ENCODE data around the gene HES3.

HES3 gene

GRCh38 chr1:6246497-6247467 lies 2.8 kb downstream of the HES3 start:
- peak; percentile 22 to 83 (median 71) for DNase-seq

GRCh38 chr1:6247651-6248050 lies 3.7 kb downstream of the HES3 start:
- DNase-seq = no peak

DNA sequence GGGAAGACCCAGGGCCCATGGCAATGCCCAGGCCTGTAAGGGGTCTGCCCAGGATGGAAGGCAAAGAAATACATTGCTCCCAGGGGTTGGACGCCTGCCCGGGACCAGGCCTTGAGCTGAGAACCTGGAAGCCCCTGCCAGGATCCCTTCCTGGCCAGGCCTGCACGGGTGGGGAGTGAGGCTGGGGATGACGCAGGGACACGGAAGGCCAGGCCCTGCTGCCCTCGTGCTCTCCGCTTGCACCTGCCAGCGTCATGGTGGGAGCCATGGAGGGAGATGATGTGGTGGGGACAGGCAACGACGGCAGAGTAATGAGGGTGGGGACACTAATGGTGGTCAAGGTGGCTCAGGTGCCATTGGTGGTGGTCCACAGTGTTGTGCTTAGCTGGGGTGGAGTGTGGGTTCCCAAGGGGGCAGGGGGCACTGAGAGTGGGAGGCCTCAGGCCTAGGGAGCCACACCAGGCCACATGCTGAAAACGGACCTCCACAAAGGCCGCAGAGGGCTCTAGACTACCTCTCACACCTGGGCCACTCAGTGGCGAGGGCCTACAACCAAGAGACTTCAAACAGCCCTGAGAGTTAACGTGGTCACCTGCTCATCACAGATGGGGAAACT lies 4.3 kb downstream of the HES3 start:
- DNase-seq = no peak

DNA sequence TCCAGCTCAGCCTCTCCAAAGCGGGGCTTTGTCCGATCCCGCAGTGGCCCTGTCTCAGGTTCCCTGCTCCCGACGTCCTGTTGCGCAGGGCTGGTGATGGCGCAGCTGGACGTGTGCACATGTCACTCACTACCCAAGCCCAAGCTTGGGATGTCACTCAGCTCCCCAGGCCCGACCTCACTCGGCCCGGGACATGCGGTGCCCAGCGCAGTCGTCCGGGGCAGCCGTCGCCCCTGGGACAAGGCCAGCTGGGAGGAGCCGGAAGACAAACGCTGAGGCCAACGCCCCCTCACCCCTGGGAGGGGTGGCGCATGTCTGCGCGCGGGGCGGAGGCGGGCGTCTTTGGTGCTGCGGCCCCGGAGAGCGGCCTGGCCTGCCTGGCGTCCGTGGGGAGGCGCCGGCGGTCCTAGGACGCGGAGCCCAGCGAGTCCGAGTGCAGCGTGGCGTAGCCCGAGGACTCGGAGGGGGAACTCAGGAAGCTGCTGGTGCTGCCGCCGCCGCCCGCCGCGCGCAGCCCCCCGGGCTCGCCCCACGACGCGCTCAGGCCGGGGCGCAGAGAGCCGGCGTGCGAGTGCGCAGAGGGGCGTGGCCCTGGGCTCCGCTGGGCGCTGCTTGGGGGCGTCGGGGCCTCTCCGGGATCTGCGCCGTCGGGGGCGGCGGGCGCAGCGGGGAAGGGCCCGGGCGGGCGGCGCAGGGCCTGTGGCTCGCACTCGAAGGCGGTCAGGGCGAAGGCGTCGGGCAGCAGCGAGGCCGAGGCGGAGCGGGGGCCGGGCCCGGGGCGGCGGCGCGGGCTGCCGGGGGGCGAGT lies 5.2 kb downstream of the HES3 start:
- no peak for DNase-seq

DNA sequence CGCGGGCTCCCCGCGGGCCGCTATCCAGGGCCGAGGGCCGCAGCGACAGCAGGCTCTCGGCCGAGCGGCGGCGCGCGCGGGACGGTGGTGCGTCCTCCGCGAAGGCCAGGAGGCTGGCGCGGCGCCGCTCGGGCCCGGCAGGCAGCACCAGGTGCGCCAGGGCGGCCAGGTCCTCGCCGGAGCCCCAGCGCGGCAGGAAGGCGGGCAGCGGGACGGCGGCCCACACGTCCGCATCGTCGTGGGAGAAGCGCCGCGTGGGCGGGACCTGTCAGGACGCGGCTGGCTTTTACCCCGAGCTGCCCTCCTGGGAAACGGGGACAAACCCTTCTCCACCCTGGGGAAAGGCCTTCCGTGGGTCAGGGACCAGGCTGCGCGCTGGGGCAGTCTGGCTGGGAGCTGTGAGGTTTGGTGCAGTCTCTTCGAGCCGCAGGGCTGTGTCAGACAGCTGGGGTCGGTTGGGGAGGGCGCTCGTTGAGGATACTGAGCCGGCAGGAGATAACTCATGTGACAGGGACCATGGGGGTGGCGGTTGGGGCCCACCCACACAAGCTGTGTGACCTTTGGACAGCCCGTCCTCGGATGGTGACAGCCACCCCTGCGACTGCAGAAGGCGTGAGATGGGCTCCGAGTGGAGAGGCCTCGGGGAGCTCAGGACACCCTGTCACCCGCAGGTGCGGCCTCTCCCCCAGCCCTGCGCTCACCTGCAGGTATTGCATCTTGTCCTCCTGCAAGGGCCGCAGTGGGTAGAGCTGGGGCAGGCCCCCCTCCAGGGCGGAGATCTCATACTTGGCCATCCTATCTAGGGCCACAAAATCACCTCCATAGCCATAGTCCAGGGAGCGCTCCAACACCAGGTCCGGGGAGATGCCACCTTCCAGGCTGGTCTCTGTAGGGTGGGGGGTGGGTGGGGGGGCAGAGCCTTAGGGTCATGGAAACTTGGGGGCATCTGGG lies 6.0 kb downstream of the HES3 start:
- DNase-seq = no peak

GRCh38 chr1:6251233-6251632 lies 7.3 kb downstream of the HES3 start:
- DNase-seq = no peak

- no peak for DNase-seq
Observed at GRCh38 chr1:6251681-6252373, 7.8 kb downstream of the HES3 start.

- DNase-seq = no peak
Observed at GRCh38 chr1:6252374-6252710, 8.4 kb downstream of the HES3 start.

- no peak for DNase-seq
Observed at GRCh38 chr1:6253380-6253779, 9.4 kb downstream of the HES3 start.

GRCh38 chr1:6254691-6255090 lies 10.7 kb downstream of the HES3 start:
- DNase-seq = no peak

DNA sequence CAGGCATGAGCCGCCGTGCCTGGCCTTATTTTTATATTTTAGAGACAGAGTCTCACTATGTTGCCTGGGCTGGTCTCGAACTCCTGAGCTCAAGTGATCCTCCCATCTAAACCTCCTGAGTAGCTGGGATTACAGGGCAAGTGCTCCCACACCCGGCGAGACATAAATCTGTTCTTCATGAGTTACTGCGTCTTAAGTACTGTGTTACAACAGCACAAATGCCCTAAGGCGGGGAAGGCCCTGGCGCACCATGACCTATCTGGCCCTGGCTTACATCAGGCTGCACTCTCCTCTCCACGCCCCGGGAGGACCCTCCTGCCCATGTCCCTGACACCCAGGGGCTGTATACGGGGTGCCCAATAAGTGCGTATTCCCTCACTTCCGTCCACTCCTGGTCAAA lies 12.7 kb downstream of the HES3 start:
- no peak for DNase-seq

DNA sequence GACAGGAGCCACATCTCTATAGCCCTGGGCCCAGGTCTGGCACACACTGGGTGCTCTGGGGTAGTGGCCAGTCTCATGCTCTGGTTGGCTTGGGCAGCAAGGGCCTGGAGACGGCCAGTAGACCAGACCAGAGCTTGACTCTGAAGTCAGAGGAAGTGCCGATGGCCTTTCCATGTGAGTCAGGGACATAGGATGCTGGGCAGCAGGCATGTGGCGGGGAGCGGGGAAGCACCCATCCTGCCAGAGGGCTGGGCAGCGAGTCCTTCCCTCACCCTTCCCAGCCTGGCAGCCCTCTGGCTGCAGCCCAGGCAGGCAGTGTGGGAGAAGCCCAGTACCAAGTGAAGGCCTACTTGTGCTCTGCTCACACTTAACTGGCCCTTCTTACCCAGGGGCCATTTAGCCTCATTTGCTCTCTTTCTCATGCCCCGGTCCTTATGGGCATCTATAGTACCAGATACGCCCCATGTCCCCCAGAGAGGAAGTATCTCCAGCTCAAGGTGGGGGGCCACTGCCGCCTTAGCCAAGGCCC lies 13.6 kb downstream of the HES3 start:
- no peak for DNase-seq

GRCh38 chr1:6258675-6259074 lies 14.7 kb downstream of the HES3 start:
- no peak for DNase-seq

DNA sequence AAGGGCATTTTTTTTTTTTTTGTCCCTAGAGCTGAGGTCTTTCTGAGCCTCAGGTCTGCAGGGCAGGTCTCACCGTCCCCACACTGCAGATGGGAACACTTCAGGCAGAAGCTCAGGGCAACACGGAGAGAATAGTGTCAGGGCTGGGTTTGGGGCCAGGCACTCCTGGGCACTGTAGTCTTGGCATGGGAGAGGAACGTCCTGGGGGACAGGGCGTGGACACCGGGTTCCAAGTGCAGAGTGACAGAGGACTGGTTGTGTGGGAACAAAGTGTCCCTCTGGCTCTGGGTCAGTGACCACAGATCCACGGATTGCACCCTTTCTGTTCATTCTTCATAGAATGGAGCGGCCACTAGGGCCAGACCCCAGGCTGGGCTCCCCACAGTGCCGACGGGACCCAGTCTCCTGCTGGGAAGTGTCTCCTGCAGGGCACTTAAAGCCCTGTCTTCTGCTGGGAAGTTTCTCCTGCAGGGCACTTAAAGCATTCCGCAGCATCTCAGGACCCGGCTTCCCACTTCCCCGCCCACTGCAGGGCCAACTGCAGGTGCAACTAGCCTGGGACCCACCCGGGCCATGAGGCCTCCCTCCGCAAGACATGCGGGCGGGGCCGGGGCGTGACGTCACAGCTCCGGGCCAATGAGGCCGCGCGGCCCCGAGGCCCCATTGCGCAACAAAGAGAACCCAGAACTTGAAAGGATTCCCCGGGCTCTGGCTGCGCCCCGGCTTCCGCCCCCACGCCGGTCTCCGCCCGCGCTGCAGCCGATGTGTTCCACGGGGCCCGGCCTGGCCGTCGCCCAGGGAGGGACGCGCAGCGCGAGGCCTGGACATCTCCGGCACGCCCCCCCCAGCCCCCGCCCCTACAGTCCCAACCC lies 15.7 kb downstream of the HES3 start:
- peak; percentile 45 to 74 (median 62) for DNase-seq

DNA sequence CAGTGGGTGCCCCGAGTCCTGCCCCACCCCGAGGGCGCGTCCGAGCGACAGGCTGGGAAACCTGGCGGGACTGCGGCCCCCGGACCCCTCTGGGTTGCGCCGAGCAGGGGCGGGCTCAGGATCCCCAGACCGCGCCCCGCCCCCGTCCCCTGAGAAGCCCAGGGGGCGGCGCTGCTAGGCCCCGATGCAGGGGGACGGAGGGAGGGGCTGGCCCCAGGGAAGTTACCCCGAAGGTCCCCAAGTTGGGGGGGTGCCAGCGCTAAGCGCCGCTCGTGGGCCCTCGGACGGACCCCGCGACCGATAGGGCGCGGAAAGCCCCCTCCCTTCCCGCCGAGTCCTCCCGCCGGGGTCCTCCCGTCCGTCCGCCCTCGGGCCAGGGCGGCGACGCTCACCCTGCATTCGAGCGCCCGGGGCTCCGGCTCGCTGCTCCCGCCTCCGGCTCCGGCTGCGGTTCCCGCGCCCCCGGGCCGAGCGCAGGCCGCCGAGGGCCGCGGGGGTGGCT lies 16.5 kb downstream of the HES3 start:
- DNase-seq = peak in 1 of 6 experiments; percentile 27

- DNase-seq = peak in 2 of 6 experiments; percentile 10 to 26
Observed at GRCh38 chr1:6260961-6261614, 17.1 kb downstream of the HES3 start, which contains the start of gene GPR153. GPR153 (minus strand) TSS chr1:6261098; CDS start chr1:6254905, 6,193 bp downstream.

DNA sequence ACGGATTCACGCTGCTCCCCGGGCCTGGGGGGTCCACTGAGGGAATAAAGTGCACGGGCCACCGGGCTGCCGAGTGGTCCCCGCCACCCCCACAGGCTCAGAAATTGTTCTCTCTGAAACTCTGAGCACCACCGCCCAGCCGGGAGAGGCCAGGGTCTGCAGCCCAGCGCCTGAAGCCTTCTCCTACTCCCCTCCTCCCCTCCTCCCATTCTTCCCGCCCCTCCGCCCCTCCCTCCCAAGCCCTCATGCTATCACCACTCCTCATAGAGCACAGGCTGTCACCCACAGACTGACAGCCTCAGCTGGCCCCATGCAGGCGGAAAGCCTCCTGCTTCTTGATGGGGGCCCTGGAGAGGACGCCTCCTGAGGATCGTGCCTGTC lies 17.6 kb downstream of the HES3 start:
- no peak for DNase-seq

DNA sequence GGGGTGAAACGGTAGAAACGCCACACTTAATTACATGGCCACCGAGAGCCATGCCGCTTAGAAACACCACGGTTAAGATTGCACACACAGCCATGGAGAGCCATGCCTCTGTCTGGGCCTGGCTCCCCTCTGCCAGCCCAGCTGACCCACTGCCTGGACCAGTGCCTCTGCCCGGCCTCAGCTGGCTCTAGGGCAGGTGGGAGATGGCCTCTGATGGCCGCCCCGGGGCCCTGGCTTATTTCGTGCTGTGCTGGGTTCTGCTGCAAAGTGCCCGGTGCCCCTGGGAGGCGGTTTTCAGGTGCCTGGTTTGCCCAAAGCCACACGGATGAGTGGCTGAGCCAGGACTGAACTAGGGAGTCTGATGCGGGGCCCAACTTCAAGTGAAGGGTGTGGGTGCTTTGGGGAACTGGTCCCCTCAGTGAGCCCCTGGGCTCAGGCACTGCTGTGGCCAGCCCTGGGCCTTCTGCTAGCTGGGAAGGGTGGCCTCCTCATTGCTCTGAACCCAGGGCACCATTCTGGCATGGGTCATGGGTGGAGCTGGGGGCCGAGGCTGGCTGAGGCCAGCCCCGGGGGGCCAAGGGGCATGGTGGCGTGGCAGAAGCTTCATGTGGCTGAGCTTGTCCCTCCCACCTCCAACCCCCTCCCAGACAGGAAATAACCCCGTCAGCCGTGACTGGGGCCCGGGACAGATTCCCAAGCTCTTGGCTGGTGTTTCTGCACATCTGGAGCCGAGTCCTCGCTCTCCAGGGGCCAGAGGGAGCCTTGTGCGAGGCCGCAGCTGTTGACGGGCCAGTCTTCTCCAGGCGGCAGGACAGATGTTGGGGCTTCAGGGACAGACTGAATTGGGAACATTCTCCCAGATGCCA lies 18.8 kb downstream of the HES3 start:
- no peak for DNase-seq

GRCh38 chr1:6263716-6264115 lies 19.7 kb downstream of the HES3 start:
- no peak for DNase-seq
